KG1 (cell line): ENCODE results near the gene ZNF609.

Source experiments
- DNase-seq: peaks from one replicate; lab custom pipeline; 2025; lab: John Stamatoyannopoulos, UW

Gene ZNF609

GRCh38 chr15:64732156-64732860 is 271.9 kb downstream of the ZNF609 start:
- no peak for DNase-seq
